Osteoblast (primary cell): ENCODE data around the gene ADK. TPM values are rescaled to one million over a fixed set of nuclear protein-coding genes. Genes with fewer than 3 reads are reported as not detected.
A peak's percentile ranks its signal among the peaks of the same experiment; 100 is the strongest.

ENCODE experiments used
- DNase-seq: peaks from one replicate; pipeline ENCODE4 v3.0.0; 2011; ENCODE audit warnings: low spot score, mixed read lengths; ENCODE audit not compliant: insufficient read length; ENCODE audit errors: missing footprints
- H2AFZ ChIP-seq: 2 replicates; pipeline ENCODE4 v1.6.0; 2011; ENCODE audit warnings: mild to moderate bottlenecking, low read length
- H3K27ac ChIP-seq: 2 replicates; pipeline ENCODE4 v1.5.1; 2011; ENCODE audit warnings: mild to moderate bottlenecking, low read depth, low read length, moderate library complexity
- H3K27me3 ChIP-seq: 2 replicates; pipeline ENCODE4 v1.6.0; 2012; ENCODE audit warnings: mild to moderate bottlenecking, control low read depth, inconsistent platforms, low read length, moderate library complexity; ENCODE audit not compliant: insufficient read depth
- H3K36me3 ChIP-seq: 2 replicates; pipeline ENCODE4 v1.5.1; 2011; ENCODE audit warnings: mild to moderate bottlenecking, low read length, control low read depth, moderate library complexity; ENCODE audit not compliant: insufficient read depth
- H3K4me1 ChIP-seq: 2 replicates; pipeline ENCODE4 v1.5.1; 2011; ENCODE audit warnings: mild to moderate bottlenecking, low read length, control low read depth, moderate library complexity; ENCODE audit not compliant: insufficient read depth
- H3K4me2 ChIP-seq: 2 replicates; pipeline ENCODE4 v1.6.0; 2011; ENCODE audit warnings: mild to moderate bottlenecking, low read length; ENCODE audit not compliant: insufficient read depth
- H3K4me3 ChIP-seq: fragments of 200-600 bp; sonication (generic); 3 replicates; pipeline ENCODE4 v1.5.1; 2012; ENCODE audit warnings: mild to moderate bottlenecking, low read length, inconsistent platforms; ENCODE audit not compliant: insufficient read depth
- H3K79me2 ChIP-seq: 2 replicates; pipeline ENCODE4 v1.6.0; 2012; ENCODE audit warnings: mild to moderate bottlenecking, low read length, control low read depth, inconsistent platforms; ENCODE audit not compliant: insufficient read depth
- H3K9me3 ChIP-seq: 2 replicates; pipeline ENCODE4 v1.5.1; 2011; ENCODE audit warnings: low read depth, low read length, control low read depth
- H4K20me1 ChIP-seq: 2 replicates; pipeline ENCODE4 v1.6.0; 2012; ENCODE audit warnings: mild to moderate bottlenecking, low read length, control low read depth; ENCODE audit not compliant: insufficient read depth
- CTCF ChIP-seq: IDR thresholded peaks from 2 replicates; pipeline ENCODE4 v1.5.1; 2011; ENCODE audit warnings: mild to moderate bottlenecking, low read depth, low read length, moderate library complexity; ENCODE audit errors: extremely low read depth
- total RNA-seq: library from RNA; depleted of rRNA; stranded (reverse); fragments of >200 nt; gene quantifications from 2 replicates; pipeline ENCODE4 v1.2.3, GENCODE V29; 2012

Gene ADK
- total RNA-seq, 1 donor, result 34.0 TPM

- Histone ChIP-seq H3K36me3 (peaks cover 98% of the 10 kb centered on the region), H3K4me3 (no peak overlapping the region), H2AFZ (no peak overlapping the region), H3K4me2 (no peak overlapping the region), H4K20me1 (peaks cover 33% of the 10 kb centered on the region), H3K79me2 (peaks cover 72% of the 10 kb centered on the region), H3K4me1 (no peaks in the 10 kb centered on the region), H3K27me3 (no peaks in the 10 kb centered on the region), H3K27ac (no peak overlapping the region), H3K9me3 (no peaks in the 10 kb centered on the region)
- TF ChIP-seq CTCF, result no peak
- DNase-seq, result no peak
Observed at GRCh38 chr10:74113546-74113945, 37.5 kb upstream of the ADK start.

- Histone ChIP-seq H3K9me3 (no peaks in the 10 kb centered on the region), H3K4me1 (peaks cover 4% of the 10 kb centered on the region), H3K27ac (no peak overlapping the region), H3K36me3 (peaks cover 98% of the 10 kb centered on the region), H3K4me2 (no peak overlapping the region), H3K79me2 (peaks cover 67% of the 10 kb centered on the region), H2AFZ (no peak overlapping the region), H3K4me3 (no peak overlapping the region), H4K20me1 (peaks cover 38% of the 10 kb centered on the region), H3K27me3 (no peaks in the 10 kb centered on the region)
- DNase-seq, result no peak
- TF ChIP-seq CTCF, result no peak
Observed at GRCh38 chr10:74114041-74114448, 37.0 kb upstream of the ADK start.

- H3K36me3 ChIP-seq, result peaks cover 96% of the 10 kb centered on the region
- no peaks in the 10 kb centered on the region for H3K27me3 ChIP-seq
- peaks cover 8% of the 10 kb centered on the region for H3K4me1 ChIP-seq
- H2AFZ ChIP-seq, result no peak overlapping the region
- peaks cover 32% of the 10 kb centered on the region for H3K79me2 ChIP-seq
- H4K20me1 ChIP-seq, result peaks cover 29% of the 10 kb centered on the region
- no peak for TF ChIP-seq CTCF
- no peaks in the 10 kb centered on the region for H3K9me3 ChIP-seq
- no peak for DNase-seq
- H3K4me3 ChIP-seq, result no peak overlapping the region
- no peak overlapping the region for H3K4me2 ChIP-seq
- H3K27ac ChIP-seq, result peak overlapping the region; percentile 1
Observed at GRCh38 chr10:74117738-74118137, 33.3 kb upstream of the ADK start.

- no peaks in the 10 kb centered on the region for H3K27me3 ChIP-seq
- H3K27ac ChIP-seq, result peak overlapping the region; percentile 1
- TF ChIP-seq CTCF, result no peak
- peak; percentile 55 for DNase-seq
- no peak overlapping the region for H2AFZ ChIP-seq
- H3K9me3 ChIP-seq, result no peaks in the 10 kb centered on the region
- peaks cover 22% of the 10 kb centered on the region for H3K79me2 ChIP-seq
- no peak overlapping the region for H3K4me3 ChIP-seq
- H4K20me1 ChIP-seq, result peaks cover 21% of the 10 kb centered on the region
- peaks cover 96% of the 10 kb centered on the region for H3K36me3 ChIP-seq
- no peak overlapping the region for H3K4me2 ChIP-seq
- peaks cover 8% of the 10 kb centered on the region for H3K4me1 ChIP-seq
Observed at GRCh38 chr10:74118804-74119203, 32.2 kb upstream of the ADK start.
